NCI-H1930 (cell line): Measurements from ENCODE around the gene LORICRIN.

ENCODE experiments used
- DNase-seq, 2 experiments: peaks; one replicate each; lab custom pipeline; 2025; lab: John Stamatoyannopoulos, UW

The LORICRIN gene

GRCh38 chr1:153259387-153259786, at the start of gene LORICRIN:
Gene LORICRIN (plus strand): TSS chr1:153259687. CDS start chr1:153260950, 1,263 bp downstream.
- no peak for DNase-seq

DNA sequence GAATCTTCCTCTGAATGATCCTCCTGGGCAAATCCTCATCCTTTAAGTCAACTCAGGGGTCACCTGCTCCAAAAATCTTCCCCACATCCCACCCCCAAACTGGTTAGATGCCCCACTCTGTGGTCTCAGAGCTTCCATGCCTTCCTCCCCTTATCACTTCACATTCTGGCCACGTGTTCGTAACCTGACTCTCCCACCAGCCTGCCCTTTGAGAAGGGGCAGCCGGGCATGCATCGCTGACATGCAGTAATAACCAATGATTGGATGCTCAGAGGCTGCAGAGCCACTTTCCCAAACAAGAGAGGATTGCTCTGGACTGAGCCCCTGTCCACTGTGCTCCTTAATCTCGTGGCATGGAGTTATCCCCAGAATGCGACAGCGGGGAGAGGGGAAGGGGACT, 49.3 kb upstream of the LORICRIN start:
- DNase-seq, result no peak

GRCh38 chr1:153212201-153212600, 47.3 kb upstream of the LORICRIN start:
- DNase-seq, result no peak

DNA sequence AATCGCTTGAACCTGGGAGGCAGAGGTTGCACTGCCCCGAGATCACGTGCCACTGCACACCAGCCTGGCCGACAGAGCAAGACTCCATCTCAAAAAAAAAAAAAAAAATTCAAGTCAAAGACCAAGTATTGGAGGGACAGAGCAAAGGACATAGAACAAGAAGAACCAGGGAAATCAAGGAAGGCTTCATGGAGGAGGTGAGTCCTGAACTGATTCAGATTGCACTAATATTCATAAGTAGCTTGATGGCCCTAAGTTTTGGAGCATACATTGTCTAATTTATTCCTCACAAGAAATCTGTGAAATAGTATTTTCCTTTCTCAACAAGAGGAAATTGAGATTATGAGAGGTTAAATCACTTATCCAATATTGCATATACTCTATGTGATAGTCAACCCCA, 46.0 kb upstream of the LORICRIN start:
- DNase-seq, result no peak

- no peak for DNase-seq
Measured at GRCh38 chr1:153217212-153217611, 42.3 kb upstream of the LORICRIN start, which contains the start of gene PRR9. Gene PRR9 (plus strand): TSS chr1:153217584. CDS start chr1:153218145, 561 bp downstream.

GRCh38 chr1:153217744-153218416, 41.6 kb upstream of the LORICRIN start:
- no peak for DNase-seq

DNA sequence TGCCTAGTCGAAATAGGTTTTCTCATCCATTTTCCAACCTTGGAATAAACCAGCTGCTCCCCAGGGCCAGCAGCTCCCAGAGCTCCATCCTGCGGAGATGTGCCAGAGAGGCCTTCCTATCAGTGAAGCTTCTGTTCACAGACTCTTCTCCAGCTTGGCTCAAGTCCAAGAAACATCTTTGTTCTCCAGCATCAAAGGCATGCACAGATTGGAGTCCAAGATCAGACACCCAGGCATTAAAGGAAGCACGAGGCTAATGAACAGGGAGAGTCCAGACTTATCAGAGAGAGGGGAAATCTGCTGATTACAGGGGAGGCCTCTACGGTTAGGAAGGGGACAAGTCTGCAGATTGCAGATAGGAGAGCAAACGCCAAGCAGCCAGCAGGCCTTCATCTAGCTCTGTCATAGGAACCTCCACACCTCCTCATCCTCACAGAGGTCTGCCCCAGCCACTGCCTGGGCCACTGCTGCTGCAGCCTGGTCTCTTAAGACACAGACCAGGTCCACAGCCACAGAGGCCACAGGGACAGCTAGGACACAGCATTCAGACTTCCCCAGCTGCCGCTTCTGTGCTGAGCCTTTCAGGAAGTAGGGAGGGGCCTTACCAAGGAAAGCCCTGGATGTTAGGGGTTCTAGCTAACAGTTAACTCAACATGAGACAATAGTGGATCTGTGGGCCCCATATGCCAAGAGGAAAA, 38.7 kb upstream of the LORICRIN start:
- no peak for DNase-seq

- DNase-seq, result peak; percentile 5 to 46
Measured at GRCh38 chr1:153223040-153223891, 36.2 kb upstream of the LORICRIN start.

DNA sequence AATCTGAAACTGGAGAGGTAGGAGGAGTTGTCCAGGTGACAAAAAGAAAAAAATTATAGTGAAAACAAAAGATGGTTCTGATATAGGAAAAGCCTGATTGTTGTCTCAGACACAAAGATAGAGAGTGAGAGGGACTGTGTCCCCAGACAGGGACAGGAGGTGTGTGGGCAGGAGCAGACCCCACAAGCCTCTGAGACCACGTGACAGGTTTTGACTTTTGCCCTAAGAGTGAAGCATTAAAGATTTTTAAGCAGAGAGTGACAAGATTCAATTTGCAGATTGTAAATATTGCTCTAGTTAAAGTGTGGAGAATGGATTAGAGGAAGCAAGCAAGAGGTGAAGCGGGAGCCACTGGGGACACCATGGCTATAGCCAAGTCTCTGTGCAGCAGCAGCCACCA, 31.7 kb upstream of the LORICRIN start:
- no peak for DNase-seq

DNA sequence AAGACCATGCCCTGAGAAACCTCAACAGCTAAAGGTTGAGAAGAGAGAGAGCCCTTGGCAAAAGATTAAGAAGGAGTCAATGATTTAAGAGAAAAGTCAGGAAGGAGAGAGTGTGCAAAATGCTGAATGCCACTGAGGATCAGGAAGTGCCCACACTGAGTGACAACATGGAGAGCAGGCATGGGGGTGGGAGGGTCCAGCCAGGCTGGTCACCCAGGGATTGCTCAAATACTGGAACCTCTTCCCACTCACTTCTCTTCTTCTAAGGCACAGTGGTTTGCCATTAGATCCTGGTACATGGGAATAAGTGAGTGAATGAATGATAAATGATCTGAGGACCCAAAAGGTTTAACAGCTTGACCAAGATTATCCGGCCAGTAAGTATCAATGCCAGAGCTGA, 31.0 kb upstream of the LORICRIN start:
- no peak for DNase-seq

DNA sequence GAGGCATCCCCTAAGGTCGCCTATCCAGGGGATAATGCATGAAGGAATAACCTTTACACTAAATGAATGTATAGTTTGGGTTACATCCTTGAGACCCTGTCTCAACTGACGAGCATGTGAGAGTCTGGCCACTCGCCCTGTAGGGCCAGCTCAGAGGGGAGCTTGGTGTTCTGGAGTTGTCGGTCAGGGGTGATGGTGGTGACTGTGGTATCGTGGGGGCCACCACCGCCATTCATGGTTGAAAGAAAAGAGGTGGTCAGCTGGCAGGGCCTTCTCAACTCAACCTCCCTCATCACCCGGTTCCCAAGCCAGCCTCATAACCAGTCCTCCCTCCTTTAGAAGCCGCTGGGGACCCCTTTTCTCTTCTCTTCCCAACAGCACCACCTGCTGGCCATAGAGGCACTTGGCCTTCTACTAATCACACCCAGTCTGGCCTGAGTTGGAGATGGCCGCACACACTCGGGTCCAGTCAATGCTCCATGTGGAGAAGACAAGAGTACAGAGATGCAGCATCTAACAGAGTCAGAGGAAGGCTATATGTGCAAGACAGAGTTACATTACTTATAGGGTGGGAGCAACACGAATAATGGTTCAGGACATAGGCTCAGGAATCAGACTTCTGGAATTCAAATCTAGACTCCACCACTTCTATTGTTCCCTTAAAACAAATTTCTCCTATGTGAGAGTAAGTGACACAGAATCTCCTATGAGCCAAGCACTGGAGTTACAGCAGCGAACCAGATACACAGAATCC, 30.2 kb upstream of the LORICRIN start:
- DNase-seq, result peak in 1 of 2 experiments; percentile 2

DNA sequence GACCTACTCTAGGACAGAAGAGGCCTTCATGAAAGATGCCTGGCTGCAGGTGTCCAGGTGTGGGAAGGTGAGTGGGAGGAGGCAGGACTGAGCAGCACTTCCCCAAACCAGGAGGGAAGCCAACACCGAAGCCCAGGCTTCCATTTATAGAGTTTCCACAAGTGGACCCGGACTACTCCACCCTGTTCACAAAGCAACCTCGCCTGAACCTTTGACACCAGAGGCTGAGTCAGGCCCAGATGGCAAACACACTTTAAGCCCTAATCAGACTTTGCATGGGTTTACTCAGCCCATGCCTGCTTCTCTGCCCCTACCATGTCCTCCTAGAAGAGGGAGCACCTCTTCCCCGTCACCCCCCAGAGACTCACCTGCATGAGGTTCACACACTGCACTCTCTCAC, 28.1 kb upstream of the LORICRIN start:
- no peak for DNase-seq

GRCh38 chr1:153231785-153232184, 27.7 kb upstream of the LORICRIN start:
- no peak for DNase-seq

DNA sequence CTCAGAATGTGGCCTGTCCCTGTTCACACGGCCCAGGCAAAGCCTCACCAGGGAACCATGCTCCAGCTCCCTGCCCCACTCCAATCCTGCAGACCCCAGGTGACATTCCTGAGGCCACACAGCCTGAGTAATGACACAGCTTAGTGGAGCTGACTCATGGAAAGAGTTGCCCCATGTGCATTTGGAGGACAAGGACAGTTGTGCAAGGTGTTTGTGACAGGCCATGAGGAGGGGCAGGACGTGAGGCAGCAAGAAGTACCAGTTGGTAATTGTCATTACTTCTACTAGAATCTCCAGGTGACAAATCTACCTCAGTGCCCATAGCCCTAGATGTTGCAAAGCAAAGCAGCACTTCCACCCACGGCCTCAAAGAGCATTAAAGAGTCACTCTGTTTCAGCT, 26.9 kb upstream of the LORICRIN start:
- DNase-seq, result no peak

- DNase-seq, result no peak
Measured at GRCh38 chr1:153233448-153233847, 26.0 kb upstream of the LORICRIN start.

DNA sequence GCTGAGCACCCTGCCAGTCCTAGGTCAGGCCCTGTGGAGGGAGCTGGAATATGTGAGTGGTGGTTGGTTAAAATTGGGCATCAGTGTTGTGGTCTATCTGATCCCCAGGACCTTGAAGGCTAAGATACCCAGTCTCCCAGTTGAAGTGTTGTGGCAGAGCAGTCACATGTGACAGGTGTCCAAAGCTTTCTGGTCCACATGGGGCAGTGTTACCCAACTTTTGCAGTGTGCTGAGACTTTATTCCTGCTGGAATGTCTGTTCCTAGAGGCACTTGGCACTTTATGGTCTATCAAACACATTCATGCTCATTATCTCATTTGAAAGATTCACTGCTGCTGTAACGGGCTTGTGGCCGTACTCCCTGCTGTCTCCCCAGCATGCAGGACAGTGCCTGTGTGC, 21.0 kb upstream of the LORICRIN start:
- no peak for DNase-seq

GRCh38 chr1:153242160-153242559, 17.3 kb upstream of the LORICRIN start:
- DNase-seq, result no peak

GRCh38 chr1:153245466-153245865, 14.0 kb upstream of the LORICRIN start:
- no peak for DNase-seq

DNA sequence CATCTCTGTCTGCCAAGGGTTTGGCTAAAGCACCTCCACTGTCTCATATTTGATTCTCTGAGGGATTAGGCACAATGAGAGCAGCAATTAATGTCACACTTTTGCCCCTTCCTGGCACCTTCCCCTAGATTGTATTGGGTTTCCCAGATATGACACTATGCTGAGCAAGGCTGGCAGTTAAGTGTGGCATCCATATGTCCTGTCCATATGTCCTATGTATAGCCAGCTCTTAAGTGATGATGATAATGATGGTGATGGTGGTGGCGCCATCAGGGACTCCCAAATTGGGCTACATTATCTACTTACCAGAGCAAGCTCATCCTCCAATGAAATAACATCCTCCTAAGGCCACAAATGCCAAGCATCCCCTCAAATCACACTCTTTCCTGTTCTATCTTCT, 13.5 kb upstream of the LORICRIN start:
- DNase-seq, result no peak

DNA sequence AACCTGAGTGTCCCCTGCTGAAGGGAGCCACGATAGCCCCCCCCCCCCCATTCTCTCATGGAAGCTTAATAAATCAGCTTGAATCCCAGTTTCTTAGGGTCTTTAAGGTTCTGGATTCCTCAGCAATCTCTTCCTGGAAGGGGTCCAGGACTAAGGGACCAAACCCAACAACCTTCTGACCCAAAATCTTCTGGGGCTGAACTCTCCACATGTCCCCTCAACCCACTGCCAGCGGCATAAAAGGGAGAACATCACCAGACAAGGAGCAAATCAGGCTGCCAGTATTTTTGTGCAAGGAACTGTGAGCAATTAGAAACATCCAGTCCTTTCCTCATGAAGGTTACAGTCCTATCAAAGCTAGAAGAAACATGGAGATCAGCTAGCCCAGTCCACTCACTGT, 12.7 kb upstream of the LORICRIN start:
- no peak for DNase-seq

DNA sequence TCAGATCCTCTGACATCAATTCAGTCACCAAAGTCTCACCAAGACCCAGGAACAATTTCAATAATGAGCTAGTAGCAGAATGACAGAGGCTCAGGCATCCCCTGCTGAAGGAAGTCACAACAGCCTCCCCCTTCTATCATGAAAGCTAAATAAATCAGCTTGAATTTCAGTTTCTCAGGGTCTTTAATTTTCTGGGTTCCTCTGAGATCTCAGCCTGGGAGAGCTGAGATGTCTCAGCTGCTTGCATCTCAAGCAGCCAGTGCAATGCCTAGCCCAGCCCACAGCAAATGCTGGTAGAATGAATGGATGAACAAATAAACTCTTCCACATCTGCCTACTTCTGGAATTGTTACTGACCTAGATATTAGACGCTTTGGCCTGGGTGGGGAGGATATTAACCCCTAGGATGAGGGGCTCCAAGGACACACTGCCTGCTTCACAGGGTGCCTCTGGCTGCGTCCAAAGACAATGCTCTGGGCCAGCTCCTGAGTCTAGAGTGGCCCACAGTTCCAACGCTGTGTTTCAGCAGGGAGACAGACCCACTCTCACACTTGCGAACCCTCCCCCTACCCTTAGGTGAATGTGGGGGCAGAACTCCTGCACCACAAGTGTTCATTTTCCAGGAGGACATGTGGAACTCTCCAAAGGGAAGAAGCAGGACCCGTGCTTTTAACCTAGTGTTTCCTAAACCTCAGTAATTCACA, 11.2 kb upstream of the LORICRIN start:
- DNase-seq, result no peak
